ENCODE results near the gene BICD2. TPM values are rescaled to one million over a fixed set of nuclear protein-coding genes. Genes with fewer than 3 reads are reported as not detected.
A peak's percentile ranks its signal among the peaks of the same experiment; 100 is the strongest.

Gene BICD2
- total RNA-seq, 1 donor from 2014 or later, result 33.2 TPM

GRCh38 chr9:92709240-92709639 lies 55.4 kb downstream of the BICD2 start:
- ATAC-seq (ENCODE audit: poor library complexity) (no peak), DNase-seq (no peak)
- intact Hi-C loops (cut with DNase I), result no loop called here

GRCh38 chr9:92707530-92707929 lies 57.1 kb downstream of the BICD2 start:
- ATAC-seq (ENCODE audit: poor library complexity), result no peak
- intact Hi-C loops (cut with DNase I), result no loop called here

GRCh38 chr9:92706218-92706940 lies 58.3 kb downstream of the BICD2 start:
- ATAC-seq (ENCODE audit: poor library complexity) (peak; percentile 41), DNase-seq (no peak)
- intact Hi-C loops (cut with DNase I), result no loop called here

More at GRCh38 chr9:92707530-92707929, 57.1 kb downstream of the BICD2 start:
- DNase-seq, result no peak

- ATAC-seq (ENCODE audit: poor library complexity), result no peak
- no peak for DNase-seq
- intact Hi-C loops (cut with DNase I), result no loop called here
Measured at GRCh38 chr9:92704528-92704927, 60.1 kb downstream of the BICD2 start.

- no peak for DNase-seq
- intact Hi-C loops (cut with DNase I), result no loop called here
- no peak for ATAC-seq (ENCODE audit: poor library complexity)
Measured at GRCh38 chr9:92696619-92697018, 68.0 kb downstream of the BICD2 start.

- no peak for ATAC-seq (ENCODE audit: poor library complexity)
- intact Hi-C loops (cut with DNase I), result no loop called here
- DNase-seq, result no peak
Measured at GRCh38 chr9:92686954-92687353, 77.7 kb downstream of the BICD2 start.

GRCh38 chr9:92685022-92685421 lies 79.6 kb downstream of the BICD2 start:
- intact Hi-C loops (cut with DNase I), result no loop called here
- ATAC-seq (ENCODE audit: poor library complexity), result no peak
- no peak for DNase-seq

GRCh38 chr9:92682269-92682668 lies 82.4 kb downstream of the BICD2 start:
- intact Hi-C loops (cut with DNase I), result no loop called here
- no peak for DNase-seq
- ATAC-seq (ENCODE audit: poor library complexity), result no peak

GRCh38 chr9:92680166-92681119 lies 84.2 kb downstream of the BICD2 start:
- ATAC-seq (ENCODE audit: poor library complexity), result no peak
- intact Hi-C loops (cut with DNase I), result no loop called here
- DNase-seq, result no peak

GRCh38 chr9:92679413-92680165 lies 85.0 kb downstream of the BICD2 start:
- no peak for DNase-seq
- intact Hi-C loops (cut with DNase I), result no loop called here
- ATAC-seq (ENCODE audit: poor library complexity), result no peak

- no peak for ATAC-seq (ENCODE audit: poor library complexity)
- intact Hi-C loops (cut with DNase I), result no loop called here
- DNase-seq, result peak; percentile 71
Measured at GRCh38 chr9:92671323-92671722, 93.3 kb downstream of the BICD2 start.

- ATAC-seq (ENCODE audit: poor library complexity) (peak; percentile 97), DNase-seq (peak; percentile 100)
- intact Hi-C loops (cut with DNase I), result no loop called here
Measured at GRCh38 chr9:92669890-92670708, 94.5 kb downstream of the BICD2 start, which contains the start of gene IPPK. IPPK (minus strand) TSS chr9:92670131; CDS start chr9:92669988, 143 bp downstream.

GRCh38 chr9:92669527-92669889 lies 95.1 kb downstream of the BICD2 start:
- intact Hi-C loops (cut with DNase I), result no loop called here
- DNase-seq, result peak; percentile 66

GRCh38 chr9:92668746-92669526 lies 95.7 kb downstream of the BICD2 start:
- intact Hi-C loops (cut with DNase I), result no loop called here
- ATAC-seq (ENCODE audit: poor library complexity) (peak; percentile 52), DNase-seq (peak; percentile 60)

More at GRCh38 chr9:92669527-92669889, 95.1 kb downstream of the BICD2 start:
- peak; percentile 30 for ATAC-seq (ENCODE audit: poor library complexity)

GRCh38 chr9:92666912-92667532 lies 97.6 kb downstream of the BICD2 start:
- ATAC-seq (ENCODE audit: poor library complexity), result no peak
- DNase-seq, result no peak
- intact Hi-C loops (cut with DNase I), result no loop called here

- no peak for DNase-seq
- intact Hi-C loops (cut with DNase I), result no loop called here
- ATAC-seq (ENCODE audit: poor library complexity), result no peak
Measured at GRCh38 chr9:92666236-92666635, 98.4 kb downstream of the BICD2 start.

GRCh38 chr9:92665836-92666235 lies 98.8 kb downstream of the BICD2 start:
- DNase-seq (no peak), ATAC-seq (ENCODE audit: poor library complexity) (no peak)
- intact Hi-C loops (cut with DNase I), result no loop called here
